Large intestine (tissue), 3 donors: ENCODE measurements around the gene SETD9. TPM values are rescaled to one million over a fixed set of nuclear protein-coding genes. Genes with fewer than 3 reads are reported as not detected.

Source experiments
- DNase-seq, 2 donors: peaks; one replicate each; pipeline versions ENCODE4 v3.0.0 to v3.0.0-alpha.2; 2013
- H3K27ac ChIP-seq: one replicate; pipeline ENCODE4 v1.5.1; 2013; ENCODE audit warnings: low read length
- H3K27me3 ChIP-seq: 2 replicates; pipeline ENCODE4 v1.6.1; 2013; ENCODE audit warnings: low read length; ENCODE audit not compliant: control insufficient read depth, insufficient read depth
- H3K36me3 ChIP-seq: 2 replicates; pipeline ENCODE4 v1.6.1; 2013; ENCODE audit warnings: low read length; ENCODE audit not compliant: control insufficient read depth, insufficient read depth
- H3K4me1 ChIP-seq: one replicate; pipeline ENCODE4 v1.6.1; 2013; ENCODE audit warnings: low read length; ENCODE audit not compliant: control insufficient read depth, insufficient read depth
- H3K4me3 ChIP-seq: one replicate; pipeline ENCODE4 v1.5.1; 2013; ENCODE audit warnings: low read length
- H3K9me3 ChIP-seq: one replicate; pipeline ENCODE4 v1.6.1; 2013; ENCODE audit warnings: mild to moderate bottlenecking, low read depth, low read length, moderate library complexity; ENCODE audit not compliant: control insufficient read depth
- WGBS: methylation state at CpG from one replicate; pipeline ENCODE4 v1.1.5; 2013; ENCODE audit warnings: low lambda C conversion rate; ENCODE audit not compliant: insufficient coverage; 5-methylcytosine and 5-hydroxymethylcytosine counted together
- polyA plus RNA-seq: library from polyadenylated mRNA; unstranded; fragments of 120-200 nt; gene quantifications from one replicate; pipeline ENCODE4 v1.2.1, GENCODE V29; 2013

Gene SETD9
- polyA plus RNA-seq, 1 donor = 13.0 TPM

DNA sequence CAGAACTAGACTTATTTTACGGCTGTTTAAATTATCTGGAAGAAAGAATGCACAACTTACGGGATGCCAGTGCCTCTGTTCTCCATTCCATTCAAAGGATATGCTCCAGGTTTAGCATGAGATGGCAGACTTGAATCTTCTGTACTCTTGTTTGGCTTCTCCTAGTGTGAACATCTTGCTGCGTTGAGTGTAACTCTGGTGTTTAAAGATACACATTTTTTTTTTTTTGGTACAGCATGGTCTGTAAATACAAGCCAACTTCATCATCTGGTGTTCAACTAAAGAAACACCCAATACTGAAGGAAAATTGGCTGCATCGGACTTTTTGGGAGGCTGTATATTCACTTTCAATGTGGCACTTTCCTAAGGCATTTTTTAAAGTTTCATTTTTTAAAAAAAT, 49.9 kb downstream of the SETD9 start:
- H3K27ac ChIP-seq = no peak overlapping the region
- no peaks in the 10 kb centered on the region for H3K36me3 ChIP-seq
- no peaks in the 10 kb centered on the region for H3K9me3 ChIP-seq
- 100% methylated on average over 1 of the region's 4 CpGs for WGBS
- DNase-seq = no peak
- H3K4me3 ChIP-seq = no peak overlapping the region
- no peaks in the 10 kb centered on the region for H3K27me3 ChIP-seq
- peaks cover 15% of the 10 kb centered on the region for H3K4me1 ChIP-seq

GRCh38 chr5:56961746-56962145, 52.4 kb downstream of the SETD9 start:
- WGBS = no CpG with 5 or more reads among the region's 6 CpGs
- no peaks in the 10 kb centered on the region for H3K9me3 ChIP-seq
- no peaks in the 10 kb centered on the region for H3K36me3 ChIP-seq
- H3K27ac ChIP-seq = no peak overlapping the region
- no peaks in the 10 kb centered on the region for H3K27me3 ChIP-seq
- DNase-seq = no peak
- no peak overlapping the region for H3K4me3 ChIP-seq
- H3K4me1 ChIP-seq = peaks cover 23% of the 10 kb centered on the region

DNA sequence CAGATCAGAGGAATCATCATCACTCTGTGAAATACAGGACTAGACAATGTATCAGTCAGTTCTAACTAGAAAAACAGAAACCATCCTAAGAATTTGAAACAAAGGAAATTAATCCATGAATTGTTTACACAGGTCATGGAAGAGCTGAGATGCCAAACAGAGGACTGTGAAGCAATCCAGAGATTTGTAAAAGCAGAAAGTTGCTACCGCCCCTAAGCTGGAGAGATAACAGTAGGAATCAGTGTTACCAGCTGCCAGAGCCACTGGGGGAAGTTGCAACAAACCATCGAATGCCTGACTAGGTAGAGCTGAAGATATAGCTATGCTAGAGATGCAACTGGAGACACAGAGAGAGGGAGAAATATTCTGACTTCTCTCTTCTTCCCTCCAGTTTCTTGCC, 52.9 kb downstream of the SETD9 start:
- DNase-seq = peak in 1 of 2 donors; percentile 20
- no peak overlapping the region for H3K27ac ChIP-seq
- H3K4me1 ChIP-seq = peaks cover 23% of the 10 kb centered on the region
- no peaks in the 10 kb centered on the region for H3K36me3 ChIP-seq
- H3K27me3 ChIP-seq = no peaks in the 10 kb centered on the region
- H3K4me3 ChIP-seq = no peak overlapping the region
- 0% methylated on average over 1 of the region's 2 CpGs for WGBS
- no peaks in the 10 kb centered on the region for H3K9me3 ChIP-seq

- Histone ChIP-seq H3K4me3 (no peak overlapping the region), H3K9me3 (no peaks in the 10 kb centered on the region), H3K4me1 (peaks cover 21% of the 10 kb centered on the region), H3K27ac (no peak overlapping the region), H3K36me3 (no peaks in the 10 kb centered on the region), H3K27me3 (no peaks in the 10 kb centered on the region)
- no CpG with 5 or more reads among the region's 5 CpGs for WGBS
- no peak for DNase-seq
Measured at GRCh38 chr5:56963246-56963645, 53.9 kb downstream of the SETD9 start.

DNA sequence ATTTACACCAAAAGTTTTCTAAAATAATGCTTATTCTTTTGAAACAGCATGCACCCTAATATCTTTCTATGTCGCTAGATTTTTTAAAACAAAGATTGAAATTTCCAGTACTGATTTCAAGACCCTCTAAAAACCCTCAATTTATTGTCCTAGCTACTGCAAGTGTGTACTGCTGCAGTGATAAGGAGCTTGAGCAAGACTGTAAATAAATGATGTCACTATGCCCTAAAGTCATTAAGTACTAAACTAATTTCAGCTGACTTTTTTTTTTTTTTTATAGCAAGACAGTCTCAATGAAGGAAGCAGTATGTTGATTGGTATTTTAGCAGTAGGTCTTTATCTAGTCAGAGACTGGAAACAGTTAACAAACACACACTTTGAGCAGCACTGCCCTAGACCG, 54.8 kb downstream of the SETD9 start:
- WGBS = no CpG with 5 or more reads among the region's 2 CpGs
- peaks cover 21% of the 10 kb centered on the region for H3K4me1 ChIP-seq
- H3K27ac ChIP-seq = no peak overlapping the region
- no peaks in the 10 kb centered on the region for H3K27me3 ChIP-seq
- H3K4me3 ChIP-seq = no peak overlapping the region
- H3K9me3 ChIP-seq = no peaks in the 10 kb centered on the region
- H3K36me3 ChIP-seq = no peaks in the 10 kb centered on the region
- DNase-seq = peak; percentile 56 to 81

Other genes with a start within 250 kb of the SETD9 start
- 25.6 TPM for gene MAP3K1, start 94.0 kb upstream of the SETD9 start, polyA plus RNA-seq
- gene MIER3, start 42.5 kb downstream of the SETD9 start, polyA plus RNA-seq = 27.3 TPM